GM12892 (cell line): ENCODE results near the gene SBDS.

Experiments
- POLR2A ChIP-seq: IDR thresholded peaks from 2 replicates; pipeline ENCODE4 v1.6.1; 2011; ENCODE audit warnings: low read depth, low read length, control low read depth
- POLR2AphosphoS5 ChIP-seq: IDR thresholded peaks from 2 replicates; pipeline ENCODE4 v1.6.1; 2011; ENCODE audit warnings: low read depth, low read length, control low read depth
- TAF1 ChIP-seq: IDR thresholded peaks from 2 replicates; pipeline ENCODE4 v1.6.1; 2011; ENCODE audit warnings: low read depth, mild to moderate bottlenecking, control low read depth, low read length, borderline replicate concordance

GRCh38 chr7:67033251-67033650 is 37.9 kb upstream of the SBDS start:
- TF ChIP-seq POLR2A, result no peak
- TF ChIP-seq POLR2AphosphoS5, result no peak
- TF ChIP-seq TAF1, result no peak
